H1 (cell line): ENCODE data around the gene C1orf21. TPM values are rescaled to one million over a fixed set of nuclear protein-coding genes. Genes with fewer than 3 reads are reported as not detected.

ENCODE experiments used
- CTCF ChIA-PET: fragments of 300-600 bp; sonication (Branson Sonifier 250); formaldehyde crosslinking; loops from one replicate; lab custom pipeline; 2021; ENCODE audit not compliant: partially characterized antibody; lab: Charles Lee
- POLR2A ChIA-PET: fragments of 300-600 bp; sonication (Branson Sonifier 250); formaldehyde crosslinking; loops from one replicate; lab custom pipeline; 2021; ENCODE audit warnings: inconsistent platforms; ENCODE audit not compliant: partially characterized antibody; lab: Charles Lee
- DNase-seq, 2 experiments: peaks; one replicate each; pipeline versions ENCODE4 v3.0.0 to v3.0.0-alpha.2; 2010 to 2022; ENCODE audit warnings: low spot score in 2 of 2, low read depth in 1 of 2, mixed read lengths in 1 of 2
- FAIRE-seq: peaks from 2 replicates; lab custom pipeline; 2011; peaks lifted over from hg19 to GRCh38; lab: Jason Lieb, UNC
- H2AFZ ChIP-seq: 2 replicates; pipeline ENCODE4 v1.8.1; 2012; ENCODE audit warnings: low read length, inconsistent platforms
- H2AK5ac ChIP-seq: 2 replicates; pipeline ENCODE4 v1.6.1; 2013; ENCODE audit warnings: low read depth, low read length
- H2BK120ac ChIP-seq: replicated peaks from 2 replicates; pipeline ENCODE3; 2013; ENCODE audit warnings: low read depth, low read length, inconsistent platforms
- H2BK12ac ChIP-seq: 2 replicates; pipeline ENCODE4 v1.6.1; 2013; ENCODE audit warnings: low read depth, low read length
- H2BK15ac ChIP-seq: 2 replicates; pipeline ENCODE4 v1.6.1; 2013; ENCODE audit warnings: low read length
- H2BK20ac ChIP-seq: 2 replicates; pipeline ENCODE4 v1.6.1; 2013; ENCODE audit warnings: low read length
- H2BK5ac ChIP-seq: 2 replicates; pipeline ENCODE4 v1.6.1; 2013; ENCODE audit warnings: low read depth, low read length
- H3K14ac ChIP-seq: 2 replicates; pipeline ENCODE4 v1.6.1; 2013; ENCODE audit warnings: inconsistent platforms; ENCODE audit not compliant: insufficient read length
- H3K18ac ChIP-seq: 2 replicates; pipeline ENCODE4 v1.6.1; 2013; ENCODE audit warnings: low read length; ENCODE audit errors: extremely low read depth
- H3K23ac ChIP-seq: 2 replicates; pipeline ENCODE4 v1.6.1; 2013; ENCODE audit warnings: inconsistent platforms; ENCODE audit not compliant: insufficient read length
- H3K23me2 ChIP-seq: 2 replicates; pipeline ENCODE4 v1.6.1; 2013; ENCODE audit warnings: low read depth, low read length
- H3K27ac ChIP-seq: 2 replicates; pipeline ENCODE4 v1.6.1; 2011; ENCODE audit warnings: low read depth, low read length, inconsistent platforms
- H3K27me3 ChIP-seq, 4 experiments: replicated peaks in 1 of 4; 1 replicate in 1 of 4; 2 replicates in 3 of 4; pipeline versions ENCODE4 v1.6.1 to v1.8.1; 2011 to 2013; ENCODE audit warnings: low read length in 3 of 4, mild to moderate bottlenecking in 3 of 4, inconsistent platforms in 2 of 4, mixed read lengths in 2 of 4, moderate library complexity in 1 of 4; ENCODE audit not compliant: control insufficient read depth in 3 of 4, insufficient read depth in 3 of 4; ENCODE audit errors: extremely low read depth in 1 of 4
- H3K36me3 ChIP-seq, 4 experiments: 2 replicates each; pipeline versions ENCODE4 v1.6.1 to v1.8.1; 2011 to 2013; ENCODE audit warnings: mild to moderate bottlenecking in 4 of 4, low read length in 3 of 4, moderate library complexity in 2 of 4, control low read depth in 1 of 4, inconsistent platforms in 1 of 4; ENCODE audit not compliant: insufficient read depth in 4 of 4, control insufficient read depth in 2 of 4
- H3K4ac ChIP-seq: replicated peaks from 2 replicates; pipeline ENCODE3; 2013; ENCODE audit warnings: low read length, low read depth, mixed read lengths, inconsistent platforms; ENCODE audit not compliant: insufficient read length
- H3K4me1 ChIP-seq, 4 experiments: replicated peaks in 1 of 4; 1 replicate in 1 of 4; 2 replicates in 3 of 4; pipeline versions ENCODE4 v1.6.1 to v1.8.1; 2011 to 2013; ENCODE audit warnings: low read length in 3 of 4, inconsistent platforms in 2 of 4, mixed read lengths in 1 of 4; ENCODE audit not compliant: insufficient read depth in 4 of 4, control insufficient read depth in 3 of 4
- H3K4me2 ChIP-seq, 2 experiments: 2 replicates each; pipeline versions ENCODE4 v1.6.1 to v1.8.1; 2011 to 2013; ENCODE audit warnings: low read depth in 2 of 2, low read length in 2 of 2, control low read depth in 1 of 2, inconsistent platforms in 1 of 2, mild to moderate bottlenecking in 1 of 2; ENCODE audit not compliant: insufficient read depth in 1 of 2
- H3K4me3 ChIP-seq, 4 experiments: fragments of 200-600, 300-600 bp in 1 of 4; sonication (generic), shearing (Covaris generic), sonication (Bioruptor Twin) in 1 of 4; 2 replicates each; pipeline versions ENCODE4 v1.5.1 to v1.8.1; 2011 to 2016; ENCODE audit warnings: low read length in 4 of 4, low read depth in 3 of 4, control low read depth in 2 of 4, inconsistent platforms in 2 of 4, mild to moderate bottlenecking in 2 of 4, mixed read lengths in 1 of 4, moderate library complexity in 1 of 4; ENCODE audit not compliant: insufficient read depth in 2 of 4; ENCODE audit errors: extremely low read depth in 1 of 4
- H3K56ac ChIP-seq: replicated peaks from 2 replicates; pipeline ENCODE3; 2013; ENCODE audit warnings: low read depth, mild to moderate bottlenecking, mixed read lengths, low read length, inconsistent platforms; ENCODE audit not compliant: insufficient read length
- H3K79me1 ChIP-seq: 2 replicates; pipeline ENCODE4 v1.6.1; 2013; ENCODE audit warnings: low read depth, low read length, control low read depth
- H3K79me2 ChIP-seq, 2 experiments: 2 replicates each; pipeline versions ENCODE4 v1.6.1 to v1.8.1; 2012 to 2013; ENCODE audit warnings: low read length in 2 of 2, mild to moderate bottlenecking in 2 of 2, inconsistent platforms in 1 of 2; ENCODE audit not compliant: insufficient read depth in 2 of 2, control insufficient read depth in 1 of 2
- H3K9ac ChIP-seq, 4 experiments: replicated peaks in 1 of 4; 1 replicate in 1 of 4; 2 replicates in 3 of 4; pipeline versions ENCODE4 v1.6.1 to v1.8.1; 2011 to 2013; ENCODE audit warnings: low read depth in 3 of 4, low read length in 3 of 4, control low read depth in 2 of 4, mild to moderate bottlenecking in 2 of 4, moderate library complexity in 2 of 4, inconsistent platforms in 1 of 4; ENCODE audit errors: extremely low read depth in 1 of 4
- H3K9me3 ChIP-seq, 2 experiments: 2 replicates each; pipeline versions ENCODE4 v1.6.1 to v1.8.1; 2012 to 2013; ENCODE audit warnings: mild to moderate bottlenecking in 2 of 2, moderate library complexity in 2 of 2, control low read depth in 1 of 2, inconsistent platforms in 1 of 2, low read depth in 1 of 2, low read length in 1 of 2, mixed read lengths in 1 of 2; ENCODE audit not compliant: insufficient read depth in 2 of 2
- H4K20me1 ChIP-seq, 2 experiments: replicated peaks in 1 of 2; 2 replicates each; pipeline versions ENCODE3 to v1.8.1; 2011 to 2013; ENCODE audit warnings: inconsistent platforms in 2 of 2, low read length in 2 of 2, mild to moderate bottlenecking in 1 of 2; ENCODE audit not compliant: insufficient read depth in 2 of 2, control insufficient read depth in 1 of 2
- H4K5ac ChIP-seq: 2 replicates; pipeline ENCODE4 v1.6.1; 2013; ENCODE audit warnings: low read length, low read depth, mixed read lengths, inconsistent platforms; ENCODE audit not compliant: insufficient read length
- H4K8ac ChIP-seq: 2 replicates; pipeline ENCODE4 v1.8.0; 2013; ENCODE audit warnings: mild to moderate bottlenecking, moderate library complexity, low read length, inconsistent platforms; ENCODE audit not compliant: insufficient read depth; ENCODE audit errors: extremely low read depth
- H4K91ac ChIP-seq: replicated peaks from 2 replicates; pipeline ENCODE3; 2013; ENCODE audit warnings: low read length, mixed read lengths, inconsistent platforms; ENCODE audit not compliant: insufficient read length
- BRCA1 ChIP-seq: IDR thresholded peaks from 2 replicates; pipeline ENCODE4 v1.6.1; 2012; ENCODE audit warnings: low read depth, low read length, improper control_type of control experiment
- CBX8 ChIP-seq: fragments of 300-800, 300-1000 bp; sonication (generic); IDR thresholded peaks from 2 replicates; pipeline ENCODE4 v1.7.1; 2016; ENCODE audit warnings: low read depth, low read length, borderline replicate concordance
- CEBPB ChIP-seq: IDR thresholded peaks from 2 replicates; pipeline ENCODE4 v1.6.1; 2012; ENCODE audit warnings: low read depth, low read length
- EZH2 ChIP-seq: fragments of 200-600 bp; sonication (generic); IDR thresholded peaks from 2 replicates; pipeline ENCODE4 v1.7.1; 2012; ENCODE audit warnings: low read depth, mild to moderate bottlenecking, moderate library complexity, low read length, inconsistent platforms; ENCODE audit not compliant: severe bottlenecking
- GTF2F1 ChIP-seq: IDR thresholded peaks from 2 replicates; pipeline ENCODE4 v1.6.1; 2012; ENCODE audit warnings: low read depth, low read length, improper control_type of control experiment, borderline replicate concordance
- HDAC6 ChIP-seq: IDR thresholded peaks from one replicate; pipeline ENCODE4 v1.7.1; 2012; ENCODE audit warnings: low read depth, mild to moderate bottlenecking, inconsistent platforms, low read length, moderate library complexity
- NRF1 ChIP-seq: IDR thresholded peaks from 2 replicates; pipeline ENCODE4 v1.6.1; 2011; ENCODE audit warnings: mild to moderate bottlenecking, low read depth, low read length, improper control_type of control experiment
- POLR2A ChIP-seq, 2 experiments: IDR thresholded peaks; 1 replicate in 1 of 2; 2 replicates in 1 of 2; pipeline ENCODE4 v1.6.1; 2011; ENCODE audit warnings: low read depth in 2 of 2, low read length in 2 of 2, mild to moderate bottlenecking in 2 of 2; ENCODE audit errors: control extremely low read depth in 1 of 2
- RNF2 ChIP-seq: fragments of 200-900, 300-1000 bp; sonication (generic); IDR thresholded peaks from 2 replicates; pipeline ENCODE4 v1.7.1; 2016; ENCODE audit warnings: borderline replicate concordance, low read depth, mild to moderate bottlenecking, antibody characterized with exemption, low read length; ENCODE audit not compliant: poor library complexity, severe bottlenecking; ENCODE audit errors: missing control alignments
- RXRA ChIP-seq: IDR thresholded peaks from 2 replicates; pipeline ENCODE4 v1.6.1; 2011; ENCODE audit warnings: low read depth, mild to moderate bottlenecking, low read length, moderate library complexity; ENCODE audit not compliant: insufficient read depth
- SAP30 ChIP-seq: fragments of 300-600 bp; sonication (generic); IDR thresholded peaks from 2 replicates; pipeline ENCODE4 v1.7.1; 2012; ENCODE audit warnings: low read length, moderate library complexity, mild to moderate bottlenecking, inconsistent platforms; ENCODE audit not compliant: insufficient read depth, insufficient replicate concordance
- SIN3A ChIP-seq, 2 experiments: IDR thresholded peaks in 1 of 2; conservative IDR thresholded peaks in 1 of 2; 2 replicates each; pipeline ENCODE4 v1.6.1; 2011 to 2012; ENCODE audit warnings: low read length in 2 of 2, improper control_type of control experiment in 1 of 2, low read depth in 1 of 2, mild to moderate bottlenecking in 1 of 2
- TCF12 ChIP-seq: IDR thresholded peaks from 2 replicates; pipeline ENCODE4 v1.6.1; 2011; ENCODE audit warnings: low read depth, mild to moderate bottlenecking, low read length
- WGBS, 2 experiments: shearing (Covaris generic) in 1 of 2; methylation state at CpG; one replicate each; pipeline versions ENCODE4 v1.1.6 to v1.1.7; 2013 to 2015; ENCODE audit warnings: low lambda C conversion rate in 2 of 2, mixed read lengths in 2 of 2, inconsistent platforms in 1 of 2, low coverage in 1 of 2, missing lambda C conversion rate in 1 of 2; ENCODE audit not compliant: insufficient replicate concordance in 2 of 2, insufficient coverage in 1 of 2, insufficient read length in 1 of 2; ENCODE audit errors: extremely low coverage in 1 of 2, missing lambda C conversion rate in 1 of 2; 5-methylcytosine and 5-hydroxymethylcytosine counted together
- polyA plus RNA-seq, 7 experiments: library from polyadenylated mRNA; depleted of rRNA in 3 of 7; stranded (reverse) in 5 of 7; unstranded in 2 of 7; fragments of >200 nt in 5 of 7; fragments of 200-250 nt in 2 of 7; gene quantifications; 1 replicate in 5 of 7; 2 replicates in 1 of 7; 4 replicates in 1 of 7; pipeline versions ENCODE4 v1.2.1 to v1.2.3, GENCODE V29; 2011 to 2013; ENCODE audit warnings: missing spikeins in 2 of 7, mixed read lengths in 2 of 7
- total RNA-seq: library from RNA; stranded (reverse); fragmentation: NEBNext Ultra II Directional; extraction: Animal tissue kit (Norgen Biotek cat#: 25700); gene quantifications from 2 replicates; pipeline ENCODE4 v1.2.1, GENCODE V29; 2021

C1orf21 gene
- total and polyA plus RNA-seq, 2 of the 8 experiments (the other 6 are each of a cell fraction or from before 2014, with no cell fraction given): 16.6 to 51.0 TPM

DNA sequence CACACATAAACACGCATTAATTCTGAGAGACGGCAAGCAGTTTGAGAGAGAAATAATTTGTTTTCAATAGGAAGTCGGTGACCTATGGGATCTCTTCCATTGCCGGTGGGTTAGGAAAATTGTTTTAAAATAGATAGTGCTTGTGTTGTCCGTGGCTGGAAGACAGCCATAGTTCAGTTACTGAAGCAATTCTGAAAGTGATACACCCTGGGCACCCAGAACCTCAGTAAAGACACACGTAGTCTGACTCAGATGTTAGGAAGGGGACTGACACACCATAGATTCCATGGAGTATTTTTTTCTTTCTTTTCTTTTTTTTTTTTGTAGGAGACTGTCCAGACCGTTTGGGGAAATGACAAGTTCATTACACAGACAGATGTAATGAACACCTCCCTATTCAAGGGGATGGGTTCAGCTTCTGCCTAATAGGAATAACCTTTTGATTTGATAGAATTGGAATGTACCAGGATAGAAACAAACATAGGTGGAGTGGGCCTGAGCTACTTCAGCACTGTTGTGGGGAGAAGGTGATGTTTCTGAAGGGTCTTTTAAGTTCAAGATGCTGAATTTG, 1.6 kb downstream of the C1orf21 start:
- H3K79me2 ChIP-seq: peaks cover 36 to 59% of the 10 kb centered on the region in 2 experiments; a peak in 3 of 4 replicates
- CTCF ChIA-PET: interaction anchor here (1.6 to 2.6 kb wide), 3 partner anchors 10 to 275 kb away, joined by 4 to 17 read pairs (median 9); no protein-coding TSS in a partner anchor
- H2BK20ac ChIP-seq: no peak overlapping the region
- POLR2A ChIA-PET: interaction anchor here (1.7 kb wide), 1 partner anchor 109 kb away, joined by 4 read pairs; no protein-coding TSS in a partner anchor
- no peak overlapping the region for H3K27ac ChIP-seq
- no peak overlapping the region for H2AK5ac ChIP-seq
- peaks cover 1 to 23% (median 15%) of the 10 kb centered on the region in 4 experiments; a peak in 6 of 7 replicates for H3K4me1 ChIP-seq
- TF ChIP-seq CEBPB (no peak), CBX8 (no peak), EZH2 (no peak), TCF12 (no peak), RXRA (no peak), HDAC6 (no peak), RNF2 (no peak), SIN3A (conservative IDR thresholded peaks at IDR 0.05 in 1 of 2, IDR thresholded peaks at IDR 0.05 in 1 of 2; ENCODE audit: low read depth in 1 of 2, low read length in 2 of 2) (no peak), POLR2A (IDR thresholded peaks at IDR 0.05; ENCODE audit: control extremely low read depth in 1 of 2, low read depth in 2 of 2, low read length in 2 of 2) (no peak), SAP30 (no peak), BRCA1 (no peak), GTF2F1 (no peak), NRF1 (no peak)
- TF ChIP-seq, all 59 proteins: peak for 0
- Histone ChIP-seq H3K56ac (no peak overlapping the region), H2BK5ac (no peak overlapping the region), H3K23me2 (peaks cover 9% of the 10 kb centered on the region), H3K4me3 (peak overlapping the region; percentile 83 to 98 (median 87)), H3K9ac (peak overlapping the region; percentile 10 to 75 (median 36); a peak in 6 of 7 replicates), H3K14ac (no peak overlapping the region), H2BK15ac (no peak overlapping the region), H4K8ac (no peak overlapping the region), H4K5ac (no peak overlapping the region), H3K23ac (no peak overlapping the region), H3K4ac (no peak overlapping the region), H4K20me1 (peaks cover 3 to 6% of the 10 kb centered on the region in 2 experiments), H2AFZ (no peak overlapping the region), H3K79me1 (peaks cover 4% of the 10 kb centered on the region; the same call in 1 of the 2 replicates), H3K9me3 (no peaks in the 10 kb centered on the region), H3K36me3 (no peaks in the 10 kb centered on the region), H4K91ac (no peak overlapping the region), H3K4me2 (peak overlapping the region; percentile 83 to 97), H2BK120ac (no peak overlapping the region), H3K18ac (no peak overlapping the region), H2BK12ac (no peak overlapping the region), H3K27me3 (no peaks in the 10 kb centered on the region; a peak in 1 of 7 replicates)
- FAIRE-seq (no peak), DNase-seq (no peak)
- WGBS, 2 experiments: 20% methylated on average over 7 of the region's 7 CpGs; no CpG with 5 or more reads in 1 of the 2 experiments
